Measurements from ENCODE around the gene CCDC91.

GRCh38 chr12:28500373-28501024 lies 310.2 kb downstream of the CCDC91 start:
- TF ChIP-seq CTCF (IDR thresholded peaks at IDR 0.05), result no peak
- no peak for TF ChIP-seq POLR2A (IDR thresholded peaks at IDR 0.05)
